Measurements from ENCODE around the gene ADAMTS9. TPM values are rescaled to one million over a fixed set of nuclear protein-coding genes. Genes with fewer than 3 reads are reported as not detected.

ADAMTS9 gene
- total and polyA plus RNA-seq, 2 of the 13 experiments (the other 11 are each of a cell fraction or from before 2014, with no cell fraction given) = 0.02 to 0.09 TPM

DNA sequence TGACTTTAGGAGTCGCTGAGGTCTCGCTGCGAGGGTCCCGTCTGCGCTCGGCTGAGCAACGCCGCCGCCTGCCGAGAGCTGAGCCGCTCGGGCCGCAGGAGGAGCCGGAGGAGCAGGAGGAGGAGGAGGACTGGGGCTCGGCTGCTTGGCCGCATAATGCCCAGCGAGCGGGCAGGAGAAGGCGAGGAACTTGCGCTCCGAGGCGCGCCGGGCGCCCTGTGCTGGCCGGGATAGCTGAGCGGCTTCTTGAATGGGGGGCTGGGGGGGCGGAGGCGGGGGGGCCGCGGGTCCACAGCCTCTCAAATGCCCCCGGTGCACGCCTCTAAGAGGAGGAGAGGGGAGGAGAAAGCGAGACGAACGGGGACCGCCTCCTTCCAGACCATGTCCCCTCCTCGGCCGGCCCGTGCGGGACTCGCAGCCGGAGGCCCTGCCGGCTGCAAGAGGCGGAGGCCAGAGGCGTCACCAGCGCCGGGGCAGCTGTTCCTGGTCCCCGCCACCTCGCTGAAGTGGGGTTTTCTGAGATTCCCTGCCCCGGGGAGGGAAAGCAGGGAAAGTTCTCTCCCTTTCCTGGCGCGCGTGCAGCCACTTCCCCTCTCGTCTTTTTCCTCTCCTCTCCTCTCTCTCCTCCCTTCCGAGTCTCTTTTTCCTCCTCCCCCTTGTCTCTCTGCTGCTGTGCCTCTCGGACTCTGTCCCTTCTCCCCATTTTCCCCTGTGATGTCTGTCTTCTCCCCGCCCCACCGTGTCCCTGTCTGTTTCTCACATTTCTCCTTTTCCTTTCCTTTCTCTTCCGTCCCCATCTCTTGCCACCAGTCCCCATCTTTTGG lies at the start of gene ADAMTS9 (continued):
- TF ChIP-seq, protein P1, sequence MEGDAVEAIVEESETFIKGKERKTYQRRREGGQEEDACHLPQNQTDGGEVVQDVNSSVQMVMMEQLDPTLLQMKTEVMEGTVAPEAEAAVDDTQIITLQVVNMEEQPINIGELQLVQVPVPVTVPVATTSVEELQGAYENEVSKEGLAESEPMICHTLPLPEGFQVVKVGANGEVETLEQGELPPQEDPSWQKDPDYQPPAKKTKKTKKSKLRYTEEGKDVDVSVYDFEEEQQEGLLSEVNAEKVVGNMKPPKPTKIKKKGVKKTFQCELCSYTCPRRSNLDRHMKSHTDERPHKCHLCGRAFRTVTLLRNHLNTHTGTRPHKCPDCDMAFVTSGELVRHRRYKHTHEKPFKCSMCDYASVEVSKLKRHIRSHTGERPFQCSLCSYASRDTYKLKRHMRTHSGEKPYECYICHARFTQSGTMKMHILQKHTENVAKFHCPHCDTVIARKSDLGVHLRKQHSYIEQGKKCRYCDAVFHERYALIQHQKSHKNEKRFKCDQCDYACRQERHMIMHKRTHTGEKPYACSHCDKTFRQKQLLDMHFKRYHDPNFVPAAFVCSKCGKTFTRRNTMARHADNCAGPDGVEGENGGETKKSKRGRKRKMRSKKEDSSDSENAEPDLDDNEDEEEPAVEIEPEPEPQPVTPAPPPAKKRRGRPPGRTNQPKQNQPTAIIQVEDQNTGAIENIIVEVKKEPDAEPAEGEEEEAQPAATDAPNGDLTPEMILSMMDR (CRISPR knock-in tag; IDR thresholded peaks at IDR 0.05) = 0 out of 2 replicates have a peak, but pooled peaks have one; percentile 12
- no peak for TF ChIP-seq SP140L (CRISPR knock-in tag; IDR thresholded peaks at IDR 0.05; ENCODE audit: borderline replicate concordance)
- TF ChIP-seq, protein P2, sequence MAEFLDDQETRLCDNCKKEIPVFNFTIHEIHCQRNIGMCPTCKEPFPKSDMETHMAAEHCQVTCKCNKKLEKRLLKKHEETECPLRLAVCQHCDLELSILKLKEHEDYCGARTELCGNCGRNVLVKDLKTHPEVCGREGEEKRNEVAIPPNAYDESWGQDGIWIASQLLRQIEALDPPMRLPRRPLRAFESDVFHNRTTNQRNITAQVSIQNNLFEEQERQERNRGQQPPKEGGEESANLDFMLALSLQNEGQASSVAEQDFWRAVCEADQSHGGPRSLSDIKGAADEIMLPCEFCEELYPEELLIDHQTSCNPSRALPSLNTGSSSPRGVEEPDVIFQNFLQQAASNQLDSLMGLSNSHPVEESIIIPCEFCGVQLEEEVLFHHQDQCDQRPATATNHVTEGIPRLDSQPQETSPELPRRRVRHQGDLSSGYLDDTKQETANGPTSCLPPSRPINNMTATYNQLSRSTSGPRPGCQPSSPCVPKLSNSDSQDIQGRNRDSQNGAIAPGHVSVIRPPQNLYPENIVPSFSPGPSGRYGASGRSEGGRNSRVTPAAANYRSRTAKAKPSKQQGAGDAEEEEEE (CRISPR knock-in tag; IDR thresholded peaks at IDR 0.05; ENCODE audit: borderline replicate concordance) = no peak

DNA sequence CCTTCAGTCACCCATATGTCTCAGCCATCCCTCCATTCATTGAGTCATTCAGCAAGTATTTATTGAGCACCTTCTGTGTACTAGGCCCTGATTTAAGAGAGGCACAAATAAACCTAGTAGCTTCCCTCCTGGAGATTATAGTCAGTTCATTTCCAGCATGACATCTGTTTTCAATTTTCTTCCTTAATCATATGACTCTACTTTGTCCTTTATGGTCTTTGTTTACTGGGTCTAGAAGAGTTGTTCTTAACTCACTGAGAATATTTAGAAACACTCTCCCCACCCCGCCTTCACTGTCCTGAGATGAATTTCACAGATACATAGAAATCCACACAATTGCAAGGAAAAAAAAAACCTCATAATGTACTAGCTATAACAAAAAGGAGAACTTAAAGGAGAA lies 44.8 kb upstream of the ADAMTS9 start:
- Histone ChIP-seq H3K9ac (ENCODE audit: insufficient read depth, low read depth, low read length) (no peak overlapping the region), H3K27me3 (ENCODE audit: control insufficient read depth in 1 of 2, insufficient read depth in 2 of 2, low read length in 2 of 2) (no peaks in the 10 kb centered on the region), H3K27ac (ENCODE audit: extremely low read length, insufficient read depth, low read length) (no peak overlapping the region), H2AFZ (ENCODE audit: low read length) (no peak overlapping the region), H3K36me3 (replicated peaks in 1 of 2; ENCODE audit: control insufficient read depth in 1 of 2, insufficient read depth in 2 of 2, low read length in 2 of 2) (no peaks in the 10 kb centered on the region), H3K4me3 (replicated peaks in 1 of 3; ENCODE audit: insufficient read depth in 1 of 3, low read depth in 2 of 3, low read length in 3 of 3) (no peak overlapping the region), H3K79me2 (ENCODE audit: insufficient read depth, low read length) (no peaks in the 10 kb centered on the region), H3K4me1 (ENCODE audit: insufficient read depth, low read length) (no peaks in the 10 kb centered on the region), H3K4me2 (ENCODE audit: low read depth, low read length) (no peak overlapping the region), H3K9me3 (ENCODE audit: low read length) (no peaks in the 10 kb centered on the region), H4K20me1 (ENCODE audit: insufficient read depth, low read length) (no peaks in the 10 kb centered on the region)
- ATAC-seq = no peak
- intact Hi-C loops (cut with micrococcal nuclease; ENCODE audit: unreplicated experiment) (no loop called here), in situ Hi-C loops (cut with HindIII; ENCODE audit: extremely low pct_ligation_motif_present, low pct_unique_long_range_greater_than_20kb) (no loop called here)
- 4% methylated on average over 1 of the region's 1 CpG for WGBS (ENCODE audit: low lambda C conversion rate)
- BruUV-seq (replicated peaks) = no TSS peak
- CTCF ChIA-PET (ENCODE audit: low intra/inter-chr PET ratio, low total read pairs) = no interaction called here
- no peak for FAIRE-seq
- TF ChIP-seq ZNF143 (CRISPR knock-in tag; IDR thresholded peaks at IDR 0.05) = no peak
- TF ChIP-seq ZNF674 (CRISPR knock-in tag; IDR thresholded peaks at IDR 0.05; ENCODE audit: low read depth) = no peak
- DNase-seq (ENCODE audit: low spot score) = no peak
- POLR2A ChIA-PET = no interaction called here
